Stimulated activated CD8-positive, alpha-beta memory T cell treated with anti-CD3 and anti-CD28 coated beads, Interleukin-15, amount 100 ng/mL, for 1 hour (primary cell): ENCODE measurements around the gene COBL.

ENCODE experiments used
- DNase-seq: peaks from one replicate; pipeline ENCODE4 v3.0.0-alpha.2; 2020; ENCODE audit warnings: low read depth

COBL gene

DNA sequence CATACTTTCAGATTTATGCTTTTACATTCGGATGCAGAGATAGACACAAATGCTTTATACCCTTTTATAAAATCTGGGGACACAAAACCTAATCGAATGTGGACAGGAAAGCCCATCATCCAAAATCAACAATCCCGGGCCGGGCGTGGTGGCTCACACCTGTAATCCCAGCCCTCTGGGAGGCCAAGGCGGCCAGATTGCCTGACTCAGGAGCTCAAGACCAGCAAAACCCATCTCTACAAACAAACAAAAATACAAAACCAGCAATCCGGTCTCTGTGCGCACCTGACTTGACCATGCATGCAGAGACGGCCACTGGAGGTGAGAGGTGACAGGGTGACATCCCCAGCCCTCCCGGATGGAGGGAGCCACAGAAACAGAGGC is 13.5 kb downstream of the COBL start:
- no peak for DNase-seq

DNA sequence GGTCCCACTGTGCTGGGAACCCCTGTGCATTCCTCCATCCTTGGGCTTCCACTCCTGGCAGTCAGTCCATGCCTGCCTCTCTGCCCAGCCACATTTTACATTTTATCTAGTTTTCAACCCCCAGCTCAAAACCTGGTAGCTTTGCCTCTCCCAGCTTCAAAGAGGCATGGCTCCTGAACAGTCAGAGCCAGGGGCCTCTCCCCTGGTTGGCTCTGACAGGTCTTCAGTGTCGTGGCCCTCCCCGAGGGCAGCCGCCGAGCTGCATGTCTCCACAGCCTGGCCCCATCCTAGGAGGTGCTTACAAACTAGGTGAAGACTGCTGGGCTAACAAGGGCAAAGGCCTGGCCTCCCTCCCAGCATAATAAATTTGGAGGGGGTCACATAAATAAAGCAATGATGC is 14.8 kb downstream of the COBL start:
- DNase-seq = no peak

DNA sequence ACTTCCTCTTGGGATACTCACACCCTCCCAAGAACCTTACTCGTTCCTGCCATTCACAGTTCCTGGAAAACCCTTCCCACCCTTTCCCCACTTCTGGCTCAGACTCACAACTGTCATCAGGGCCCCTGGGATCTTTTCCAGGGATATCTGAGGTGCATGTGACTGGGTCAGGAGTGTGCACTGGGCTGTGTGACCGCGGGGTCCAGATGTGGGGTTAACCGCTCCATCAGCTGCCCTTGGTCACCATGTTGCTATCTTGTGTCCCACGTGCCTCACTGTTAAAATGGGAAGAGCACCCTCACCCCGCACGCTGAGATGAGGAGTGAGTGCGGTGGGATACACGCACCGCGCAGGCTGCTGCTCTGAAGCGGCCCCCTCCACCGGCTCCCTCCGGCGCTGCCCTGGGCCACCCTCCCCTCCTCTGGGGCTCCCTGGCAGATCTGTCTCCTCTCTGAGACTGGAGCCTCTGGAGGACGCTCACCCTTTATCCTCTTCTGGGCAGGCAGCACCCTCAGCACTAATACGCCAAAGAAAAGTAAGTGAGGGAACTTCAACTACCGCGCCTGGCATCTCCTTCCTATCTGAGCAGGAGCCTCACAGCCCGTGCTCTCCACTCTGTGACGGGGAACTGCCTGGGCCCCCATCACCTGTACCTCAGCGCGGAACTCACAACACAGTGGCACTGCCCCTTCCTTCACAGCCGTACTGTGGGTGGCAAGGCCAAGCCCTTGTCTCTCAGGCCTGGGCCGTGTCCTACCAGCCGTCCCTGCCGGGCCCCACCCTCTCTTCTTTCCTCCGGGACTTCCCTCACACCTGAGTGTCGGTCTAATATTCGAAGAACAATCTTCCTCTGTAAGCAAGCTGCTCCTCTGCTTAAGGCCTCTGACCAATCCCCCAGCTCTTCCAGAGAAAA is 15.6 kb downstream of the COBL start:
- DNase-seq = no peak

DNA sequence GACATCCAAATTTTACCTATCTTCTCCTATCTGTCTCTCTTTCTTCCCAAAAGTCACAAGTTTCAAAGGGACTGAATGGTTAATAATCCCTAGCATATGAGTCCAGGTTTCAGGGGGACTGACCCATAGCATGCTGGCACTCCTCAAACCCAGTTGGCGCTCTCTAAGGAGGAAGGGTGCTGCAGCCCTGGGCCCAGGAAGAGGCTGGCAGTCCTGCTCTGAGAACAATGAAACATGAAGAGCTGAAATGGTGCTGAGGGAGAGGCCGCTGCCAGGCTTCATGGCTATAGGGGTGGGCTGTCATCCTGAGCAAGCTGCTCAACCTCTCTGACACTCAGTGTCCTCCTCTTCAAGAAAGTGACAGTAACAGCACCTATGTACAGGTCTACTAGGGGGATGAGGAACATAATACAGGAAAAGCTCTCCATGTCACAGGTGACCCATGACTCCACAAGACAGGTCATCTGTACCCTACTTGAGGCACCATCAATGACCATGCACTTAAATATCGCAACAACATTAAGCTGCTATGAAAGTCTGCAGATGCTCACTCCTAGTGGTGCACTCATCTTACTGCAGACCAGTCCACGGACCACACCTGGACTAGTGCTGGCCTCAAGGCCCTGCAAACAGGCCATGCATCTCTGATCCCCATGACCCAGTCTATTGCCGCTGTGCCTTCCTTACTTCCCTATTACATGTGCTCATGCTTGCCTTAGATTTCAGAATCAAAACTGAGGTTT is 17.0 kb downstream of the COBL start:
- no peak for DNase-seq

- DNase-seq = no peak
Measured at GRCh38 chr7:51298912-51299311, 17.7 kb downstream of the COBL start.

- no peak for DNase-seq
Measured at GRCh38 chr7:51297986-51298385, 18.6 kb downstream of the COBL start.

GRCh38 chr7:51295440-51296245 is 21.0 kb downstream of the COBL start:
- no peak for DNase-seq

DNA sequence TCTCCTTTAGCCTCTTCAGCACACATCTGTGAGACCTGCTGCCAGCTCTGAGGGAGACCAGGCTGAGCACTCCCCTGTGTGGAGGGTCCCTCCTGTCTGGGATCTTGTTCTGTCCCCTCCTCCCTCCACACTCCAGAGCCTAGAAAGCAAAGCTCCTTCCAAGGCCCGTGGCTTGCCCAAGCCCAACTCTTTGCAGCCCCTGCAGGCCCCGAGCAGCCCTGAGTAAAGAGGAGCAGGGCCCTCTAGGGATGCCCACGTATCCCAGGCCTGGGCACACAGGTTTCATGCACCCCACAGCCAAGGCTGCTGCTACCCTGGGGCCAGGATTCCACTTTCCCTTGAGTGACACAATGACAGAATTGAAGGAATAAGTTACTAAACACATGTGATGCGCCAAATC is 24.0 kb downstream of the COBL start:
- DNase-seq = no peak

GRCh38 chr7:51290702-51291540 is 25.7 kb downstream of the COBL start:
- DNase-seq = no peak

DNA sequence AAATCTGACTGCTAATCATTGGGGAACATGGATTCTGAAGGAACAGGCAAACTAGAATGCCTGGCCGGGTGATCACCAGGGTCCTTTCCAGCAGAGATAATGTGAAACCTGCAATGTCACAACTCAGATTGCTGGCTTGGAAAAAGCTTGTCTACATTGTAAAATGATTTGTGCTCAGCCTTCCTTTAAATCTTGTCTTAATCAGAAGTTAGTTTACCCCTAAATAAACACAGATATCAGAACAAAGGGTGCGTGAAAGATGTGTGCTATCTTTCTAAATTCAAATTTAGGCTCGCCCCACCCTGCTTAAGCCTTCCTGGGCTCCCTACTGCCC is 26.3 kb downstream of the COBL start:
- DNase-seq = no peak

- DNase-seq = no peak
Measured at GRCh38 chr7:51289623-51290303, 26.8 kb downstream of the COBL start.

GRCh38 chr7:51288896-51289622 is 27.6 kb downstream of the COBL start:
- no peak for DNase-seq

DNA sequence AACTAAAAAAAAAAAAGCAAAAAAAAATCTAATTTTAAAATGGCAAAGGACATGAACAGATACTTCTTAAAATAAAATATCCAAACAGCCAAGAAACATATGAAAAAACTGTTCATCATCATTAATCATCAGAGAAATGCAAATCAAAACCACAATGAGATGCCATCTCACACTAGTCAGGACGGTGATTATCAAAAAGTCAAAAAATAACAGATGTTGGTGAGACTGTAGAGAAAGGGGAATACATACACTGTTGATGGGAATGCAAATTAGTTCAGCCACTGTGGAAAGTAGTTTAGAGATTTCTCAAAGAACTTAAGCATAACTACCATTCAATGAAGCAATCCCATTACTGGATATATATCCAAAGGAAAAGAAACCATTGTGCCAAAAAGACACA is 30.2 kb downstream of the COBL start:
- no peak for DNase-seq

DNA sequence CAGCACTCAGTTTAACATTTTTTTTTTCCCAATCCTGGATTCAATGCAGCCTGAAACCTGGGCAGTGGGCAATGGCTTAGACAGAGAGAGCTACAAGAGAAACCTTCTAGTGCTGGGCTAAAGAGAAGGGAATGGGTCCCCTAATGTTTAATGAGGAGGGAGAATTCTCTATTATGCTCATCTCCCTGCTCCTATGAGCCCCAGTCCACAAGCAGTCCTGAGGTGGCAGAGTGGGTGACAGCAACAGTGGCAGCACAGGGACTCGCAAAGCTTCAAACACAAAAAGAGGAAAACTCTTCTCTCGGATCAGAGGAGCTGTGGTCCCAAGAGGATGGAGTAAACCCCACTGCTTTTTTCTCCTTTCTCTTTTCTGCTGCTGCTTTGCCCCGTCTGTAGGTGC is 36.5 kb downstream of the COBL start:
- no peak for DNase-seq

DNA sequence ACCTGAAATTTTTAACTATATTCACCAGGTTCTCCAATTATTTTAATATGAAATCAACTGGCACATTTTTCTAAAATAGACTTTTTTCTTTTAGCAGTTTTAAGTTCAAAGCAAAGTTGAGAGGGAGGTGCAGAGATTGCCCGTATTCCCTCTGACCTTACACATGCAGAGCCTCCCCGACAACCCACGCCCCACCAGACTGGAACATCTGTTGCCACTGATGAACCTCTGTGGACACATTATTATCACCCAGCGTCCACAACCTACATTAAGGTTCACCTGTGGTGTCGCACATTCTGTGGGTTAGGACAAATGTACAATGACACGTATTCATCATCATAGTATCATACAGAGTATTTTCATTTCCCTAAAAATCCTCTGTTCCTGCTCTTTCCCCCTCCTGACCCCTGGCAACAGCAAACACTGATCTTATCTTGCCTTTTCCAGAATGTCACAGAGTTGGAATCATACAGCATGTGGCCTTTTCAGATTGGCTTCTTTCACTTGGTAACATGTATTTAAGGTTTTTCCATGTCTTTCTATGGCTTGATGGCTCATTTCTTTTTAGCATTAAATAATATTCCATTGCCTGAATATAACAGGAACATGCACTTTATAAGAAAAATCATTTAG is 37.1 kb downstream of the COBL start:
- DNase-seq = no peak

GRCh38 chr7:51278797-51279196 is 37.8 kb downstream of the COBL start:
- DNase-seq = no peak

- DNase-seq = no peak
Measured at GRCh38 chr7:51276967-51277366, 39.6 kb downstream of the COBL start.

- DNase-seq = no peak
Measured at GRCh38 chr7:51276091-51276605, 40.5 kb downstream of the COBL start.

DNA sequence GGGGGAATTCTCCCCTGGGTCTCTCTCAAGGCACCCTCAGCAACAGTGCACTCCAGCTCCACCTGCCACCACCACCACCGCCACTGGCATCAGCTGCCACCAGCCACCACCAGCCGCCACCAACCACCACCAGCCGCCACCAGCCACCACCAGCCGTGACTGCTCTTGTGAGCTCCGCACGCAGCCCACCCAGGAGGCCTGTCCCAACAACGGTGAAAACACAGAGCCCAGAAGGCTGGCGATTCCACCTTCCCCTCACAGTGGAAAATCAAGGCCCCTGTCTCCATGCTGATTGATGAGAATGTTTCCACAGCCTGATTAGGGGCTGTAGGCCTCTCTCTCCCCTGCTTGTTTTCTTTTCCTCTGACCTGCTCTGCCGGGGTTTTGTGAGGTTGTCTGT is 41.1 kb downstream of the COBL start:
- DNase-seq = no peak

DNA sequence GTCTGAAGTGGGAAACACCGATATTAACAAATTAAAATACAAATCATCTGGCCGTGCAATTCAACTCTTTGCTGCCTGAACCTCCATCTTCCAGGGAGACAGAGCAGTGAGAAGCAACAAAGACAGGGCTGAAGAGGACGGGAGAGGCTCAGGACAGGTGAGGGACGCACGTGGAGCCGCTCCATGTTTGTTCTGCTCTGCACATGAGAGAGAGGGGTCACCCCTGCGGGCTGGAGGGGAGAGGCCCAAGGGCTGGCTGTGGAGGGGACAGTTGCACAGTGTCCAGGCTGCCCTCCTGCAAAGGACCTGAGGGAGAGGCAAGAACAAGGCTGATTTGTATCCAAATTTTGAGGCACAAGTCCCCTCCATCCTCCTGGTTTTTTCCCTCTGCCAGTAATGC is 41.7 kb downstream of the COBL start:
- DNase-seq = no peak
